ENCODE measurements around the gene SLC11A2. TPM values are rescaled to one million over a fixed set of nuclear protein-coding genes. Genes with fewer than 3 reads are reported as not detected.
A peak's percentile ranks its signal among the peaks of the same experiment; 100 is the strongest.

SLC11A2 gene
- polyA plus RNA-seq, 2 donors: 18.0 to 19.5 TPM

DNA sequence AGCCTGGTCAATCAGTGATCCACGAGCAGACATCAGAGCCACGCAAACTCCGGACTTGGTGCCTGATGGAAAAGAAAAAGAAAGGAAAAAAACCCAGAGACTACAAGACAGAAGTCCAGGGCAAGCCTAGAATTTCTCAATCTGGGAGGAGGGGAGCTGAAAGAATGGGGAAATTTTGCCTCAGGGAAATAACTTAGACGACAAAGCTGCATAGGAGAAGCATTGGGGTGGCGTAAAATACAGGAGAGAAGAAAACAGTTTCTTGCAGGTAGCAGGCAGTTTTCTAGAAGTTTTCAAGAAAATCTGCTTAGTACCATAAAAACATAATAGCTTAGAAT, 2.6 kb upstream of the SLC11A2 start:
- Histone ChIP-seq H3K27ac (ENCODE audit: low read depth in 2 of 2, low read length in 1 of 2) (no peak overlapping the region), H3K27me3 (ENCODE audit: control insufficient read depth in 1 of 2, insufficient read depth in 2 of 2, low read length in 2 of 2) (no peaks in the 10 kb centered on the region), H3K4me3 (ENCODE audit: low read depth in 1 of 2, low read length in 2 of 2) (peak overlapping the region in 1 of 2 donors; percentile 4), H3K9me3 (ENCODE audit: control insufficient read depth in 2 of 2, insufficient read depth in 1 of 2, low read depth in 1 of 2, low read length in 1 of 2) (no peaks in the 10 kb centered on the region), H3K36me3 (ENCODE audit: control insufficient read depth in 2 of 2, insufficient read depth in 2 of 2, low read length in 1 of 2) (no peaks in the 10 kb centered on the region), H3K4me1 (ENCODE audit: control insufficient read depth in 2 of 2, insufficient read depth in 2 of 2, low read length in 1 of 2) (no peaks in the 10 kb centered on the region)
- WGBS, 2 donors: 42 to 50% methylated on average over 5 of the region's 5 CpGs

DNA sequence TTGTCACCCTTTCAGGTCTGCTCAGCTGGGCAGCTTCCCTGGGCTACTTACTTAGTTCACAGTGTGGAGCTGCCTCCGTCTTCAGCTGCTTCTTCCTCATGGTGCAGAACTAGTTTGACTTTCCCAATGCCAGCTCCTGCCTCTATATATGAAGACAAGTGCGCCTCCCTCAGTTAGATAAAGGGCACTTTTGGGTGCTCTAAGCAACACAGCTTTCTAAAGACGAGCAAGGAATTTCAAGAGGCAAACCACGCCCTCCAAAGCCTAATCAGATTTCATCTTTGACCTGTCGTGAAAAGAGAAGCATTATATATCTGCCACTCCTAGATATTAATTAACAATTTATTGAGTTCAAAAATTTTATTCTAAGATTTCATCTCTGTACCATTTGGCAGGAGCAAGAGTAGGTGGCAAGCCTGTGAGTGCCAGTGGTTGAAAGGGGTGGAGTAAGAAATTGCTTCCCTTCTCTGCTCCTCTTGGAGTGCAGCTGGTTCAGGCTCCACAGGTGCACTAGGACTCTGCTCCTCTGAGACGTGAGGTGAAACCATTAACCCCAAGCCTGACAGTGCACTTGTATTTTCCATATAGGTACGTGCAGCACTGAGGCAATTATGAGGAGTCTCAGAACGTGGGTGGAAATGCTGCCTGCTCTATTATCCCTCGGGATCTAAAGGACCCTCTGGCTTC, 2.1 kb upstream of the SLC11A2 start:
- H3K27ac ChIP-seq (ENCODE audit: low read depth in 2 of 2, low read length in 1 of 2): peak overlapping the region in 1 of 2 donors; percentile 63

DNA sequence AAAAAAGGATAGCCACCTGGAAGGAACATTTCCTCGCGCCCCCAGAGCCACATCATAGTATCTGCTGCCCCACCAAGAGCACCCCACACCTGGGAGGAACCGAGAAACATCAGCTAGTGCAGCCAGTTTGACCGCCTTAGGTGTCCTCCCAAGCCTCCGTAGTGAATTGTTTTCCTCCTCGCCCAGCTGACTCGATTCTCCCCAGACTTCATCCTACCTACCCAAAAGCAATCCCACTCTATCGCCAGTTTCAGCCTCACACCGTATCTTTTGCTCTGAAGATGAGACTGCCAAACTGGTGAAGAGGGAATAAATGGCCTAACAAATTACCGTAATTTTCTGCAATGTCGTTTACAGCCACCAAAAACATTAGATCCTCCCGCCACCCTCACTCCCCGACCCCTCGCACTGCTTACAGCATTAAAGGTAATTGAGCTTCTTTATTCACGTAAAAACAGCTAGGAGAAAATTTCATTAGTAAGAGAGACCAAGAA, 1.2 kb upstream of the SLC11A2 start:
- no peaks in the 10 kb centered on the region for H3K4me1 ChIP-seq (ENCODE audit: control insufficient read depth in 2 of 2, insufficient read depth in 2 of 2, low read length in 1 of 2)
- H3K36me3 ChIP-seq (ENCODE audit: control insufficient read depth in 2 of 2, insufficient read depth in 2 of 2, low read length in 1 of 2): no peaks in the 10 kb centered on the region
- 86 to 88% methylated on average over 15 of the region's 15 CpGs for WGBS, 2 donors
- H3K9me3 ChIP-seq (ENCODE audit: control insufficient read depth in 2 of 2, insufficient read depth in 1 of 2, low read depth in 1 of 2, low read length in 1 of 2): no peaks in the 10 kb centered on the region
- peak overlapping the region in 1 of 2 donors; percentile 15 for H3K27ac ChIP-seq (ENCODE audit: low read depth in 2 of 2, low read length in 1 of 2)
- peak overlapping the region in 1 of 2 donors; percentile 13 for H3K4me3 ChIP-seq (ENCODE audit: low read depth in 1 of 2, low read length in 2 of 2)
- H3K27me3 ChIP-seq (ENCODE audit: control insufficient read depth in 1 of 2, insufficient read depth in 2 of 2, low read length in 2 of 2): no peaks in the 10 kb centered on the region

More for the DNA sequence above, 2.1 kb upstream of the SLC11A2 start:
- H3K9me3 ChIP-seq (ENCODE audit: control insufficient read depth in 2 of 2, insufficient read depth in 1 of 2, low read depth in 1 of 2, low read length in 1 of 2): no peaks in the 10 kb centered on the region
- H3K4me1 ChIP-seq (ENCODE audit: control insufficient read depth in 2 of 2, insufficient read depth in 2 of 2, low read length in 1 of 2): no peaks in the 10 kb centered on the region
- H3K4me3 ChIP-seq (ENCODE audit: low read depth in 1 of 2, low read length in 2 of 2): peak overlapping the region in 1 of 2 donors; percentile 4
- H3K27me3 ChIP-seq (ENCODE audit: control insufficient read depth in 1 of 2, insufficient read depth in 2 of 2, low read length in 2 of 2): no peaks in the 10 kb centered on the region
- H3K36me3 ChIP-seq (ENCODE audit: control insufficient read depth in 2 of 2, insufficient read depth in 2 of 2, low read length in 1 of 2): no peaks in the 10 kb centered on the region
- 15 to 17% methylated on average over 9 of the region's 9 CpGs for WGBS, 2 donors

DNA sequence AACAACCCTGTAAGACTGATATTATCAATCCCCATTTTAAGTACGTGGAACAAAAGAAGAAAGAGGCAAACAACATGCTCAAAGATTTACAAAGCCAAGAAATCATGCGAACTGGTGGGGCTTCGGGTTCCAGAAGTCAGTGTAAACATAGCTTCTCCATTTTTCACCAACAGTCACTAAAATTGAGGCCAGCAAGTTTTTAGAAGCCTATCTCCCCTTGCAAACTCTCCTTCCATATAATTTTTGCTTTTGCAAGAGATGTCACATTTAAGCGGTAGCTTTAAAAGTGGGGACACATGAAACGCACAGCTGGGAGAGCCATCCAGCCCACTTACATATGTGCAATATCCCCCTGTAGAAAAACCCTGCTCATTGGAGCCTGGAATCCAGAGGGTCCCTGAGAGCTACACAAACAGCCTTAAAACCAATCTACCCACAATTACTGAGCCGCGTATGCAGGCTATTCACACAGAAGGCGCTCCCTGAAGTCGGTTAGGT, 797 bp downstream of the SLC11A2 start:
- Histone ChIP-seq H3K4me1 (ENCODE audit: control insufficient read depth in 2 of 2, insufficient read depth in 2 of 2, low read length in 1 of 2) (no peaks in the 10 kb centered on the region), H3K27ac (ENCODE audit: low read depth in 2 of 2, low read length in 1 of 2) (peak overlapping the region; percentile 95 to 97), H3K36me3 (ENCODE audit: control insufficient read depth in 2 of 2, insufficient read depth in 2 of 2, low read length in 1 of 2) (no peaks in the 10 kb centered on the region), H3K9me3 (ENCODE audit: control insufficient read depth in 2 of 2, insufficient read depth in 1 of 2, low read depth in 1 of 2, low read length in 1 of 2) (no peaks in the 10 kb centered on the region), H3K27me3 (ENCODE audit: control insufficient read depth in 1 of 2, insufficient read depth in 2 of 2, low read length in 2 of 2) (no peaks in the 10 kb centered on the region), H3K4me3 (ENCODE audit: low read depth in 1 of 2, low read length in 2 of 2) (peak overlapping the region; percentile 78 to 97)
- 5 to 6% methylated on average over 9 of the region's 9 CpGs for WGBS, 2 donors

DNA sequence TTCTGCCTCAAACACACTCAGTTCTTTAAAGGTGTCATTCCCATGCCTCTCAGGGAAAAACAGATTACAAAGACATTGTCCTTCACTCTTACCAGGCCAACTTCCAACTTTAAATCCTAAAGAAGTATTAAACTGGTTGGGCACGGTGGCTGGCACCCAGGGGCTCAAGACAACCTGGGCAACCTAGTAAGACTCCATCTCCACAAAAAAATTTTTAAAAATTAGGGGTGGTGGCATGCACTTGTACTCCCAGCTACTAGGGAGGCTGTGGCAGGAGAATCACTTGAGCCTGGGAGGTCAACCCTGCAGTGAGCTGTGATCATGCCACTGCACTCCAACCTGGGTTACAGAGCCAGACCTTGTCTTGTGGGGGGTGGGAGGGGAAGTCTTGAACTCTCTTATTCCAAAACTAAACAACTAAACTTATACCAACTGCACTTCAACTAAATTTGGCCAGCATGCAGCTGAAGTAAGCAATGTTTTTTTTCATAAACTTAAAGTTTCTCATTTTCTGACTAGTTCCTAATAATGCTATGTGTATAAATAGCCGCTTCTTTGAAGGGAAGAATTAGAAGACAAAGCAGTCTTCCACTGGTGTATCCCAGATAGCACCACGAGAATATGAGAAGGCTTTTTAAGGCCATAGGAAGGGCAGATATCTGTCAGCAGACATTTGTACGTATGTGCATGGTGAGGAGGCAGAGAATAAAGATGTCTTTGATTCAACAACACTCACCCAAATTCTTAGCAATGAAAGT, 2.4 kb downstream of the SLC11A2 start:
- Histone ChIP-seq H3K27ac (ENCODE audit: low read depth in 2 of 2, low read length in 1 of 2) (peak overlapping the region; percentile 86 to 95), H3K9me3 (ENCODE audit: control insufficient read depth in 2 of 2, insufficient read depth in 1 of 2, low read depth in 1 of 2, low read length in 1 of 2) (no peaks in the 10 kb centered on the region), H3K36me3 (ENCODE audit: control insufficient read depth in 2 of 2, insufficient read depth in 2 of 2, low read length in 1 of 2) (no peaks in the 10 kb centered on the region), H3K4me1 (ENCODE audit: control insufficient read depth in 2 of 2, insufficient read depth in 2 of 2, low read length in 1 of 2) (no peaks in the 10 kb centered on the region), H3K27me3 (ENCODE audit: control insufficient read depth in 1 of 2, insufficient read depth in 2 of 2, low read length in 2 of 2) (no peaks in the 10 kb centered on the region), H3K4me3 (ENCODE audit: low read depth in 1 of 2, low read length in 2 of 2) (peak overlapping the region; percentile 32 to 78)
- 33 to 41% methylated on average over 4 of the region's 4 CpGs for WGBS, 2 donors

DNA sequence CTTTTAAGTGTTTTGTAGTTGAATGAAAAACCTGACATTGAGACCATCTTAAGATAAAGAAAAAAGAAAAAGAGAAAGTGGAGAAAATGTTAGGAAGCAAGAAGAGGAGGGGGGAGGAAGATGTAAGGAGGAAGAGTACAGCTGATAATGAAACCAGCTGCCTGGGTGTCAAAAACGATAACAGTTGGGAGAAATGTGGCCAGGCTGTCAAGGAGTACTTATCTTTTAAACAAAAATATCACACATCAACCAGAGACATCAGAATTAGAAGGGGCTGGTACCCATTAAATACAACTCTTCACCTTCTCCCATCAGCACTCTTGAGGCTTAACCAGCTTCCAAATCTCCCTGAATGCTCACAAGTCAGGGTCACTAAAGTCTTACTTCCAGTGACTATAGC, 4.5 kb downstream of the SLC11A2 start:
- H3K4me3 ChIP-seq (ENCODE audit: low read depth in 1 of 2, low read length in 2 of 2): no peak overlapping the region
- 38 to 50% methylated on average over 1 of the region's 1 CpG for WGBS, 2 donors
- H3K4me1 ChIP-seq (ENCODE audit: control insufficient read depth in 2 of 2, insufficient read depth in 2 of 2, low read length in 1 of 2): no peaks in the 10 kb centered on the region
- H3K27ac ChIP-seq (ENCODE audit: low read depth in 2 of 2, low read length in 1 of 2): no peak overlapping the region
- H3K9me3 ChIP-seq (ENCODE audit: control insufficient read depth in 2 of 2, insufficient read depth in 1 of 2, low read depth in 1 of 2, low read length in 1 of 2): no peaks in the 10 kb centered on the region
- H3K36me3 ChIP-seq (ENCODE audit: control insufficient read depth in 2 of 2, insufficient read depth in 2 of 2, low read length in 1 of 2): no peaks in the 10 kb centered on the region
- H3K27me3 ChIP-seq (ENCODE audit: control insufficient read depth in 1 of 2, insufficient read depth in 2 of 2, low read length in 2 of 2): no peaks in the 10 kb centered on the region

DNA sequence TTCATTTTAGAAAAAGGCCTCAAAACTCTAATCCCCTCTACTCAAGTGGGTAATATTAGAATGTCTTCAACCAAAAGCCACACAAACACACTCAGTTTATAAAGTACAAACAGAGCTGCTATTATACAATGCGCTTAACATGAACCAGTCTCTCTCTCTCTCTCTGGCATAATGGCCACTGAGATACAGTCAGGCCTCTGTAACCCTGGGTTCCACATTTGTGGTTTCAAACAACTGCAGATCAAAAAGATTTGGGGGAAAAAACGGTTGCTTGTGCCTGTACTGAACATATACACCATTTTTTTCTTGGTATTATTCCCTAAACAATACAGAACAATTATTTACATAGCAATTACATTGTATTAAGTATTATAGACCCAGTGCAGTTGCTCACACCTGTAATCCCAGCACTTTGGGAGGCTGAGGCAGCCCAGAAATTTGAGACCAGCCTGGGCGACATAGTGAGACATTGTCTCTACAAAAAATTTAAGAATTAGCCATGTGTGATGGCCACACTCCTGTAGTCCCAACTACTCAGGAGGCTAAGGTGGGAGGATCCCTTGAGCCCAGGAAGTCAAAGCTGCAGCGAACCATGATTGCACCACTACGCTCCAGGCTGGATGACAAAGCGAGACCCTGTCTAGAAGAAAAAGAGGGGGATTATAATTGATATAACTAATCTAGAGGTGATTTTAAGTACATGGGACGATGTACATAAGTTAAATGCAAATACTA, 5.6 kb downstream of the SLC11A2 start:
- 84 to 90% methylated on average over 7 of the region's 7 CpGs for WGBS, 2 donors
- Histone ChIP-seq H3K4me1 (ENCODE audit: control insufficient read depth in 2 of 2, insufficient read depth in 2 of 2, low read length in 1 of 2) (no peaks in the 10 kb centered on the region), H3K27ac (ENCODE audit: low read depth in 2 of 2, low read length in 1 of 2) (no peak overlapping the region), H3K36me3 (ENCODE audit: control insufficient read depth in 2 of 2, insufficient read depth in 2 of 2, low read length in 1 of 2) (no peaks in the 10 kb centered on the region), H3K9me3 (ENCODE audit: control insufficient read depth in 2 of 2, insufficient read depth in 1 of 2, low read depth in 1 of 2, low read length in 1 of 2) (no peaks in the 10 kb centered on the region), H3K27me3 (ENCODE audit: control insufficient read depth in 1 of 2, insufficient read depth in 2 of 2, low read length in 2 of 2) (no peaks in the 10 kb centered on the region), H3K4me3 (ENCODE audit: low read depth in 1 of 2, low read length in 2 of 2) (no peak overlapping the region)

DNA sequence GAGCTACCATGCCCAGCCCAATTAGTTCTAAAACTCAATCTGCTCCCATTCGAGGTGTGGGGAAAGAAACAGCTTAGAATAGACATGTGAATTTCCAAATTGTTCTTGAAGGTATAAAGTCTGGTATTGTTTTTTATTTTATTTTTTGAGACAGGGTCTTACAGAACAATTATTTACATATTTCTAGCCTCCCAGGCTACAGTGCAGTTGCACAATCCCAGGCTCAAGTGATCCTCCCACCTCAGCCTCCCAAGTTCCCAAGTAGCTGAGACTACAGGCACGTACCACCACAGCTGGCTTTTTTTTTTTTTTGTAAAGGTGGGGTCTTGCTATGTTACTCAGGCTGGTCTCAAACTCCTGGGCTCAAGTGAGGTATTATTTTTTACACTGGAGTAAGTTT, 6.3 kb downstream of the SLC11A2 start:
- Histone ChIP-seq H3K9me3 (ENCODE audit: control insufficient read depth in 2 of 2, insufficient read depth in 1 of 2, low read depth in 1 of 2, low read length in 1 of 2) (no peaks in the 10 kb centered on the region), H3K27ac (ENCODE audit: low read depth in 2 of 2, low read length in 1 of 2) (no peak overlapping the region), H3K36me3 (ENCODE audit: control insufficient read depth in 2 of 2, insufficient read depth in 2 of 2, low read length in 1 of 2) (no peaks in the 10 kb centered on the region), H3K27me3 (ENCODE audit: control insufficient read depth in 1 of 2, insufficient read depth in 2 of 2, low read length in 2 of 2) (no peaks in the 10 kb centered on the region), H3K4me3 (ENCODE audit: low read depth in 1 of 2, low read length in 2 of 2) (no peak overlapping the region), H3K4me1 (ENCODE audit: control insufficient read depth in 2 of 2, insufficient read depth in 2 of 2, low read length in 1 of 2) (no peaks in the 10 kb centered on the region)
- 83 to 93% methylated on average over 2 of the region's 2 CpGs for WGBS, 2 donors

DNA sequence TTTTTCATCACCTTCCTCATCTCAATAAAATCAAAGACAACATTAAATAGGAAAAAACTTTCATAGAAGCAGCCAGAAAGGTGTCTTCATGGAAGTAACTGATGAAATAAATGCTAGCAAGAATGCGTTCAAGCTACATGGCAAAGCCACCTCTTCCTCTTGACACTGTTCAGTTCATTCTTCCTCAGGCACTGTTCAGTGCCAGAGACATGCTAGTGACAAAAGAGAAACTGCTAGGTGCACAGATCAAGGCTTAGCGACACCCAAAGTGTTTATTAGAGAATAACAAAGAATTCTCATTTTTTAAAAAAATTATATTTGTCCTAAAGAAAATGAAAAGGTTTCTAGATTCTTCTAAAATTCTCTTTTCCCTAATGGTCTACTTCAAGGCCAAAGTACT, 7.2 kb downstream of the SLC11A2 start:
- 89 to 90% methylated on average over 2 of the region's 2 CpGs for WGBS, 2 donors
- Histone ChIP-seq H3K36me3 (ENCODE audit: control insufficient read depth in 2 of 2, insufficient read depth in 2 of 2, low read length in 1 of 2) (no peaks in the 10 kb centered on the region), H3K4me3 (ENCODE audit: low read depth in 1 of 2, low read length in 2 of 2) (no peak overlapping the region), H3K4me1 (ENCODE audit: control insufficient read depth in 2 of 2, insufficient read depth in 2 of 2, low read length in 1 of 2) (no peaks in the 10 kb centered on the region), H3K27ac (ENCODE audit: low read depth in 2 of 2, low read length in 1 of 2) (no peak overlapping the region), H3K27me3 (ENCODE audit: control insufficient read depth in 1 of 2, insufficient read depth in 2 of 2, low read length in 2 of 2) (no peaks in the 10 kb centered on the region), H3K9me3 (ENCODE audit: control insufficient read depth in 2 of 2, insufficient read depth in 1 of 2, low read depth in 1 of 2, low read length in 1 of 2) (no peaks in the 10 kb centered on the region)
